HK-2 (cell line): ENCODE measurements around the gene PLS1.

Experiments used
- DNase-seq: peaks from one replicate; pipeline ENCODE4 v3.0.0-alpha.2; 2018; ENCODE audit not compliant: unreplicated experiment

PLS1 gene

GRCh38 chr3:142641504-142641903 is 45.3 kb downstream of the PLS1 start:
- DNase-seq, result no peak

GRCh38 chr3:142642956-142643355 is 46.8 kb downstream of the PLS1 start:
- DNase-seq, result no peak

GRCh38 chr3:142644502-142644901 is 48.3 kb downstream of the PLS1 start:
- DNase-seq, result peak; percentile 12

GRCh38 chr3:142645236-142645793 is 49.1 kb downstream of the PLS1 start:
- peak; percentile 37 for DNase-seq

GRCh38 chr3:142646020-142646785 is 50.0 kb downstream of the PLS1 start:
- no peak for DNase-seq

- DNase-seq, result peak; percentile 31
Observed at GRCh38 chr3:142647856-142648255, 51.7 kb downstream of the PLS1 start.

- DNase-seq, result no peak
Observed at GRCh38 chr3:142648950-142649349, 52.8 kb downstream of the PLS1 start.

- DNase-seq, result no peak
Observed at GRCh38 chr3:142650001-142650693, 54.0 kb downstream of the PLS1 start.

- peak; percentile 11 for DNase-seq
Observed at GRCh38 chr3:142651711-142652110, 55.5 kb downstream of the PLS1 start.

GRCh38 chr3:142652826-142653292 is 56.7 kb downstream of the PLS1 start:
- DNase-seq, result no peak

GRCh38 chr3:142656575-142656974 is 60.4 kb downstream of the PLS1 start:
- DNase-seq, result no peak

- DNase-seq, result no peak
Observed at GRCh38 chr3:142657033-142657432, 60.8 kb downstream of the PLS1 start.

GRCh38 chr3:142660383-142660782 is 64.2 kb downstream of the PLS1 start:
- no peak for DNase-seq

- DNase-seq, result no peak
Observed at GRCh38 chr3:142660893-142661292, 64.7 kb downstream of the PLS1 start.

- DNase-seq, result no peak
Observed at GRCh38 chr3:142663865-142664264, 67.7 kb downstream of the PLS1 start.

- DNase-seq, result no peak
Observed at GRCh38 chr3:142664311-142664710, 68.1 kb downstream of the PLS1 start.

GRCh38 chr3:142664819-142665218 is 68.6 kb downstream of the PLS1 start:
- no peak for DNase-seq

GRCh38 chr3:142670120-142670519 is 73.9 kb downstream of the PLS1 start:
- no peak for DNase-seq

GRCh38 chr3:142676151-142676550 is 80.0 kb downstream of the PLS1 start:
- no peak for DNase-seq

GRCh38 chr3:142680710-142681109 is 84.5 kb downstream of the PLS1 start:
- no peak for DNase-seq

GRCh38 chr3:142690613-142691012 is 94.4 kb downstream of the PLS1 start:
- DNase-seq, result no peak

GRCh38 chr3:142691527-142691926 is 95.3 kb downstream of the PLS1 start:
- DNase-seq, result no peak
